ENCODE measurements around the gene DAB2. TPM values are rescaled to one million over a fixed set of nuclear protein-coding genes. Genes with fewer than 3 reads are reported as not detected.

The DAB2 gene
- total RNA-seq, result 103 TPM

DNA sequence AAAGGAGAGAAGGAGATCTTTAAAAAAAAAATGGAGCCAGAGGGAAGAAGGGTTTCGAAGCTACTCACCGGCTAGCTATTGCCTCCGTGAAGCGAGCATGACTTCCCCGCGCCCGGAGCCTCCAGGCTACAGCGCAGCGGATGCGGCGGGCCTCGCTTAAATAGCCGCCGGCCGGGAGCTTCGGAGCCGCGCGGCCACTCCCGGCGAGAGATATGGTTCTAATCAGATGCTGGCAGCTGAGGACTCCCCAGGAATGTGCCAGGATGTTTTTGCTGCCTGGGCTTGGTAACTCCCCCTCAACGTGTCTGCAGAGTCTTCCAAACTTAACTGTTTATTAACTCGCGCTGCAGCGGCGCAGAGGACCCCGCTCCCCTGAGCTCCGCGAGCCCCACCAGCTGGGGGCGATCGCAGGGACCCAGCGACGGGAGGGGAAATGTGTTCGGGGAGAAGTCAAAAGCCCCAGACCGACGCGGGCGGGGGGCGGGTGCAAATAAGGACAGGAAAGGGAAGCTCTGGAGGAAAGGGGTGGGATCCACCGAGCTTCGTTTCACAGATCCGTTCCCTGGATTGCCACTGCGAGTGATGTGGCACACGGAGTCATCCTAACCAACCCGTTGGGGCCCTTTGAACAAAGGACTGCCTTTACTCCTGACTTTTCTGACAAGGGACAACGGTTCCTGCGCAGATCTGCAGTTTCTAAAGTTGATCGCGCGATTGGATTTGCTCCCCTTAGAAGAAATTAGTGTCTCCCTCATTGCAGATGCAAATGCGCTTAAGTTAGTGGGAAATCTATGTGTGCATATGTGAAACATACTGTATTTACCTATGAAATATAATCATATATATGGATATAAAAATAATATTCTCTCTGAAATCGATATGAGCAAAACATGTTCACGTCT, at the start of gene DAB2:
DAB2 (minus strand) TSS at position 245 of the 902 bp plus-strand sequence. CDS start 30,660 bp downstream, outside the sequence.
- peak; percentile 94 for DNase-seq

DNA sequence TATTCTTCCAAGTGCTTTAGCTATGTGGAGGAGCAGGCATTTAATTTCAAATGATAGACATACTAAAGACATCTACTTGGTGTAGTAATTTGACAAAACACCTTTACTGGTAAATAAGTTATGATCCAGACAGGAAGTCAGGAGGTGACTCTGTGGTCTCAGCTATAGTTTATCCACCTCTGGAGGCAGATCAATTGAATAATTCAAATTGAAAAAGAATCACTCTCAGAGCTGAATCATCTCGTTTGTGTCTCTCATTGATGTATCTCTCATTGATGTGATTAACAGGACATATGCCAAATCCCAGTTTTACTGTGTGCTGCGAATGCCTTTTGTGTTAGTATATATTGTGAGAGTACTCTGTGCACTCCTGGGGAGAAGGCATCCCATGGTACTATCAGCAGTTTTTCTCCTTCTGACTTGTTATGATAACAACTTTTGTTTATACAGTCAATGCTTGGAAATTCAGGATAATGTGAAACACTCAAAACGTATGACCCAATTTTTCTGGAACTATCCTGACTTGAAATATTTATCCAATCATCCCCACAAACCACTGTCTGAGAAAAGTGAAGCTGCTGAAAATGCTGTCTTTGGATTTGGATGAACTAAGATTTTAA, 48.5 kb upstream of the DAB2 start:
- peak; percentile 40 for DNase-seq

DNA sequence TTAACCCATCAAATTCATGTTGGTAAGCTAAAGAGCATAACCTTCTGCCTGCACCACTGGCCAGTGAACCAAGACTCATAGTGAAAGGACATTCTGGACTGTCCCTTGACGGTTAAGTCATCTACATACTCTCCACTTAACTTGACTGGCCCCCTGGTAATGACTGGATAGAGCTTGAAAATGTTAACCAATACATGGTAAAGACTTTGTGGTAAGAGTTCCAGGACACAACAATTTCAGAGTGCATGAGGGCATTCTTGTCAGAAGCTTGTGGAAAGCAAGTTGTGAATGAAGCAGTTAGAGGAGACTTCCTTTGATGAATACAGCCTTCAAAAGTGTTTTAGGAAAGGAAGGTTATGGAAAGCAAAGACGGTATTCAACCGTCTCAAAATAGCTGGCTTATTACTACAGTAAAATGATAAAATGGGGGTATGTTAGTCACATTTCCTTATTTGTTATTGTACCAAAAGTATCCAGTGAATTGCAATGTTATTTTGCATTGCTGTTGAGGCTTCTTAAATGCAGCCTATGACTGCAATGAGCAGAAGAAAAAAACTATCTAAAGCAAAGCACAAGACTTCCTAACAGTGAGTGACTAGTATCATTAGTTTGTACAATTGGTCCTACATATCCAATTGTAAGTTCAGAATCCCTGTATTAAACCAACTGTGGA, 47.2 kb upstream of the DAB2 start:
- DNase-seq, result no peak

- DNase-seq, result no peak
Observed at GRCh38 chr5:39470811-39471210, 46.0 kb upstream of the DAB2 start.

- DNase-seq, result no peak
Observed at GRCh38 chr5:39469777-39470415, 45.1 kb upstream of the DAB2 start.

- peak; percentile 13 for DNase-seq
Observed at GRCh38 chr5:39469176-39469575, 44.4 kb upstream of the DAB2 start.

DNA sequence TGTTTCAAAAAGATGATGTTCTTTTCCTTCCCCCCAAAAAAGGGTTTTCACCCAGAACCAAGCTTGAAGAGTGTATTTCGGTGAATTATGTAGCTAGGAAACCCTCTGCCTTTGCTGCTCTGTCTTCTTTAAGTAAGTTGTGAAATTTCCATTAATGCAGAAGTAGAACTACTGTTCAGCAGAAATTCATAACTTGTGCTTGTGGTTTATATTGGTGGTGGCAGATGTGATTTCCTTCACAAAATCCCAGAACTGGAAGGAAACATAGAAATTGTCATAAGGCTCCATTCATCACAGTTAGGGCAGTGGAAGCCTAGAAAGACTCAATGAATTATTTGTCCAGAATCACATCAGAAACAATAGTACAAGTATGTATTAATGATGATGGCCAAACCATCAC, 42.1 kb upstream of the DAB2 start:
- no peak for DNase-seq

DNA sequence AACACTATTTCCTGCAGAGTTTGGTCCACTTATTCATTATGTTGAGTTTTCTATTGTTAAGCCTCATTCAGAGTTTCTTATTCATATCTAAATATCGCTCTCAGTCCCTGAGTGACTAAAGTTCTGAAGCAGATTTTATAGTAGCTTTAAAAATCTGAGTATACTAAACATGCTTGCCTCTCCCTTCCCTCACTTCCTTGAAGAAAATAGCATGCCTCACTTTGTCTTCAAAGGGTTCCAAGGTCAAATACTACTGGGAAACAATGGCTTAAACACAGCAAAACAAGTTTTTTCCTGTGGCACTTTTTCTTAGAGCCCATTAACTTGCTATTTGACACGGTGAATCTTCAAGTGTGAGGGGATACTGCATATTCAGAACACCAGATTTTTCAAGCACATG, 41.1 kb upstream of the DAB2 start:
- DNase-seq, result no peak

DNA sequence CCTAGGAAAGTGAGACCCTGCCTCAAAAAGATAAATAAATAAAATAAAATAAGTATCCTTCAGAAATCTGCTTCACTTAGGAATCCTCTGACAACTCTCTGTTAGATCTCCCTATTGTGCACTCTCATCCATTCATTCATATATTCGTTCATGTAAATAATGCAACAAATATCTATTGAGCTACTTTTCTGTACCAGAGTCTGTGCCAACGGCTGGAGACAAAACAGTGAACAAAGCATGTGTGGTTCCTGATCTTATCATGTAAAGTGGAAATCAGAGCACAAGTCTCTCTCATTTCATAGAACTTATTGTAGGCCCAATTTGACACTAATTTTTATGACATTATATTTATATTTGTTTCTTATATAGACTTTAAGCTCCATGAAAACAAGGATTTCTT, 40.3 kb upstream of the DAB2 start:
- no peak for DNase-seq

GRCh38 chr5:39464088-39464487, 39.3 kb upstream of the DAB2 start:
- peak; percentile 60 for DNase-seq

- DNase-seq, result no peak
Observed at GRCh38 chr5:39462211-39462610, 37.4 kb upstream of the DAB2 start.

GRCh38 chr5:39461007-39461682, 36.4 kb upstream of the DAB2 start:
- DNase-seq, result no peak

GRCh38 chr5:39459907-39460306, 35.1 kb upstream of the DAB2 start:
- no peak for DNase-seq

DNA sequence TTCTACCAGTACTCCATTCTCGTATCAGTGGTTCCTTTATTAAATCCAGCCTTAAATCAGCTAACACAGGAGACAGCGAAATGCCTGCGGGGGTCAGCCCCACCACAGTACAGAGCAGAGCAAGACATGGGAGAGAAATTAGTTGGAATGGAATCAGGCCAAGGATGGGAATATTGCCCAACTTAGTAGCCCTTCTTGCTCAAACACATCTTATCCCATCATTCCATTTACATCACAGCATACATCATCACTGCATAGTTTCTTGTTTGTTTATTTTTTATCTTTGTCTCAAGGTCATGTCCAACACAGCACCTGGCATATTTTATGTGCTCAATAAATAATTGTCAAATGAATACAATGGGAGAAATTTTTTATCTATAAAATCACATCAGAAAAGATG, 34.3 kb upstream of the DAB2 start:
- no peak for DNase-seq

GRCh38 chr5:39455645-39456044, 30.9 kb upstream of the DAB2 start:
- no peak for DNase-seq

DNA sequence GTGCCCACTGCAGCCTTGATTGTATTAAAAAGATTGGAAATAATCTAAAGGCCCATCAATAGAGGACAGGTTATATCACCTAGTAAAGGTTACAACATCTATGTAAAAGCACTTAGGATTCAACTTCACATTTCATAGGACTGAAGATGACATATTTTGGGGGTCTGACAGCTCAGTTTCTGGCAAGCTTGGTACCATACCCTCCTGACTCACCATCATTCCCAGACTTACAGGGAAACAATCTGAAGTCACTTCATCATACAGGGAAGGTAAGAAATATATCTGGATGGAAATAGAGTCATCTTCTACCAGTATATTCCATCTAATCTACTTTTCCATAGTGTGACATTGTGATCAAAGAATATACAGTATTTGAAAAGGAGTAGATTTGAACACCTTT, 28.8 kb upstream of the DAB2 start:
- no peak for DNase-seq

DNA sequence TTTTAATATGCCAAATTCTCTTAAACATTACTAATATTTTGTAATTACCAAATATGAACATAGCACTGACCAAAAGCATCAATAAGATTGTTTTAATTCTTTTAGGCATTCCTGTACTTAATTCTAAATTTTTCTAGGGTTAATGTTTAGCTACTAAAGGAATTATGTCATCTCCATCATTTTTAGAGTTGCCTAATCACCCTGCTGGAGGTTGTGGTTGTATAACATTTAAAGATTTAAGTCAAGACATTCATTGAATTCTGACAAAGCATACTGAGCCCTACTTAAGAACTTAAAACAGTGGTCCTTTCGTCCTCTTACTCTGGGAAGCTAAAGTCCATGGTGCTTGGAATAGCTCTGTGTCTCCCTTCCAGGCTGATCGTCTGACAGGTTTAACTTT, 28.1 kb upstream of the DAB2 start:
- DNase-seq, result no peak

- no peak for DNase-seq
Observed at GRCh38 chr5:39451276-39451941, 26.6 kb upstream of the DAB2 start.

DNA sequence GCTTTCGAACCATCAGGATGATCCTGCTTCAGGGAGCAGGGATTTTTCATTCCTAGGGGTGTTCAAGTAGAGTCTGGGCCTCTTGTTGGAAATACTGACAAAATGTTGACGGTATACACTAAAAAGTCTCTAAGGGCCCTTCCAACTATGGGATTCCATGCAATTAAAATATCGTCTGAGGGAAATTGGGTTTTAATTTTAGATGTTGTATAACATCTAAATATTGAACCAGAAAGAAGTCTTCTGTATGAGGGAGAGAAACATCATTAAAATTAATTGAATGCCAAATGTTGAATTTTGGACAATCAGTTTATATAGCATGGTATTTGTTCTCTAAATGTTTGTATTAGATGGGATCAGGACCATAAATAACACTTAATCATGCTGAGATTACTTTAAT, 25.7 kb upstream of the DAB2 start:
- DNase-seq, result no peak

- no peak for DNase-seq
Observed at GRCh38 chr5:39449591-39449990, 24.8 kb upstream of the DAB2 start.

- DNase-seq, result no peak
Observed at GRCh38 chr5:39448506-39449128, 23.8 kb upstream of the DAB2 start.
